H1 (cell line): ENCODE data around the gene SH3PXD2A.

Source experiments
- CREB1 ChIP-seq: IDR thresholded peaks from 2 replicates; pipeline ENCODE4 v1.6.1; 2012; ENCODE audit warnings: inconsistent platforms
- HDAC6 ChIP-seq: IDR thresholded peaks from one replicate; pipeline ENCODE4 v1.7.1; 2012; ENCODE audit warnings: low read depth, mild to moderate bottlenecking, inconsistent platforms, low read length, moderate library complexity
- POLR2AphosphoS5 ChIP-seq: IDR thresholded peaks from 2 replicates; pipeline ENCODE4 v1.6.1; 2011; ENCODE audit warnings: low read depth, low read length
- RAD21 ChIP-seq, 2 experiments: IDR thresholded peaks in 1 of 2; conservative IDR thresholded peaks in 1 of 2; 2 replicates each; pipeline ENCODE4 v1.6.1; 2011; ENCODE audit warnings: low read depth in 2 of 2, low read length in 2 of 2, improper control_type of control experiment in 1 of 2, inconsistent platforms in 1 of 2, mild to moderate bottlenecking in 1 of 2, moderate library complexity in 1 of 2
- SAP30 ChIP-seq: fragments of 300-600 bp; sonication (generic); IDR thresholded peaks from 2 replicates; pipeline ENCODE4 v1.7.1; 2012; ENCODE audit warnings: low read length, moderate library complexity, mild to moderate bottlenecking, inconsistent platforms; ENCODE audit not compliant: insufficient read depth, insufficient replicate concordance
- SP4 ChIP-seq: IDR thresholded peaks from 2 replicates; pipeline ENCODE4 v1.6.1; 2012; ENCODE audit warnings: low read length, inconsistent platforms
- SRF ChIP-seq: IDR thresholded peaks from 2 replicates; pipeline ENCODE4 v1.6.1; 2011; ENCODE audit warnings: mild to moderate bottlenecking, low read depth, low read length, moderate library complexity
- ZNF274 ChIP-seq: IDR thresholded peaks from 2 replicates; pipeline ENCODE4 v1.7.0; 2012; ENCODE audit warnings: low read length, borderline replicate concordance; ENCODE audit errors: extremely low read depth
- TF ChIP-seq, protein P1 (sequence below), 3 experiments: IDR thresholded peaks; 1 replicate in 2 of 3; 2 replicates in 1 of 3; pipeline versions ENCODE4 v1.5.1 to v1.6.1; 2011; ENCODE audit warnings: low read length in 3 of 3, mild to moderate bottlenecking in 3 of 3, inconsistent platforms in 2 of 3, low read depth in 1 of 3, moderate library complexity in 1 of 3; ENCODE audit not compliant: insufficient read depth in 1 of 3; ENCODE audit errors: control extremely low read depth in 1 of 3
- TF ChIP-seq, protein P2 (sequence below): IDR thresholded peaks from 2 replicates; pipeline ENCODE4 v1.6.1; 2012; ENCODE audit warnings: low read length, inconsistent platforms

DNA sequence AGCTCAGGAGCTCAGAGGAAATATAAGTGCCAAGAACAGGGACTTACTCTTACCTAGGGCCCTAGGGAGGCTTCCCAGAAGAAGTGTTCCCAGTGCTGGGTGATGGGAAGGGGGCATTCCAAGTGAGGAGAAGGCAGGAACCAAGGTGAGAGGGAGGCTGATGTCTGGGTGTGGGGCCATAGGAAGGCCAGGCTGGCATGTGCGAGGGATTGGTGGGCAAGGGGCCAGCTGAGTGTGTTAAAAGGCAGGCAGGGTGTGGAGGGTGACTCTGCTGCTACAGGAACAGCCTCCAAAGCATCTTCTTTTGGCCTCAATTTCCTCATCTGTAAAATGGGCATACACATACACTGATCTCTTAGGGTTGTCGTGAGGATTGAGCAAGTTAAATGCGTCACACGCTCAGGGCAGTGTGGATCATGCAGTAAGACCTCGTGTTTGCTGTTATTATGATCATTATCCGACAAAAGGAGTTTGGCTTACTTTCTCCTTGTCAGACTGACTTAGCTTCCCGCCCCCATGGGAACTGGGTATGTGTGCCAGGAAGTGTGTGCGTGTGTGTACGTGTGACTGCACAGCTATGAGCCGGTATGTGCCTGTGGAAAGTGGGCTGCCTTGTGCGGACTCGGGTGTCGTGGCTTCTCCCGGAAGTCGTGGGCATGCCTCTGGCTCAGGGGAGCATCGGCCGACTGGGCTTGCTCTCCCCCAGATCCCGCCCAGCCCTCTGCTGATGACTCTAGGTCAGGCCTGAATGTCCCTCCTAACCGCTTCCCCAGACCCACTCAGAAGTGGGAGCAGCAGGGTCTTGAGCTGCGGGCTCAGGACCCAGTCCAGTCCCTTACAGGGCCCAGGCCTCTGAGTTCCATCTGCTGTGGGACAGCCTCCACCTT, 302.3 kb downstream of the SH3PXD2A start:
- TF ChIP-seq, protein P1, sequence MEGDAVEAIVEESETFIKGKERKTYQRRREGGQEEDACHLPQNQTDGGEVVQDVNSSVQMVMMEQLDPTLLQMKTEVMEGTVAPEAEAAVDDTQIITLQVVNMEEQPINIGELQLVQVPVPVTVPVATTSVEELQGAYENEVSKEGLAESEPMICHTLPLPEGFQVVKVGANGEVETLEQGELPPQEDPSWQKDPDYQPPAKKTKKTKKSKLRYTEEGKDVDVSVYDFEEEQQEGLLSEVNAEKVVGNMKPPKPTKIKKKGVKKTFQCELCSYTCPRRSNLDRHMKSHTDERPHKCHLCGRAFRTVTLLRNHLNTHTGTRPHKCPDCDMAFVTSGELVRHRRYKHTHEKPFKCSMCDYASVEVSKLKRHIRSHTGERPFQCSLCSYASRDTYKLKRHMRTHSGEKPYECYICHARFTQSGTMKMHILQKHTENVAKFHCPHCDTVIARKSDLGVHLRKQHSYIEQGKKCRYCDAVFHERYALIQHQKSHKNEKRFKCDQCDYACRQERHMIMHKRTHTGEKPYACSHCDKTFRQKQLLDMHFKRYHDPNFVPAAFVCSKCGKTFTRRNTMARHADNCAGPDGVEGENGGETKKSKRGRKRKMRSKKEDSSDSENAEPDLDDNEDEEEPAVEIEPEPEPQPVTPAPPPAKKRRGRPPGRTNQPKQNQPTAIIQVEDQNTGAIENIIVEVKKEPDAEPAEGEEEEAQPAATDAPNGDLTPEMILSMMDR (IDR thresholded peaks at IDR 0.05; ENCODE audit: control extremely low read depth in 1 of 3, insufficient read depth in 1 of 3, low read depth in 1 of 3, low read length in 3 of 3) = no peak
- TF ChIP-seq, protein P2, sequence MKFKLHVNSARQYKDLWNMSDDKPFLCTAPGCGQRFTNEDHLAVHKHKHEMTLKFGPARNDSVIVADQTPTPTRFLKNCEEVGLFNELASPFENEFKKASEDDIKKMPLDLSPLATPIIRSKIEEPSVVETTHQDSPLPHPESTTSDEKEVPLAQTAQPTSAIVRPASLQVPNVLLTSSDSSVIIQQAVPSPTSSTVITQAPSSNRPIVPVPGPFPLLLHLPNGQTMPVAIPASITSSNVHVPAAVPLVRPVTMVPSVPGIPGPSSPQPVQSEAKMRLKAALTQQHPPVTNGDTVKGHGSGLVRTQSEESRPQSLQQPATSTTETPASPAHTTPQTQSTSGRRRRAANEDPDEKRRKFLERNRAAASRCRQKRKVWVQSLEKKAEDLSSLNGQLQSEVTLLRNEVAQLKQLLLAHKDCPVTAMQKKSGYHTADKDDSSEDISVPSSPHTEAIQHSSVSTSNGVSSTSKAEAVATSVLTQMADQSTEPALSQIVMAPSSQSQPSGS = no peak
- TF ChIP-seq SP4 (no peak), RAD21 (IDR thresholded peaks at IDR 0.05 in 1 of 2, conservative IDR thresholded peaks at IDR 0.05 in 1 of 2; ENCODE audit: low read depth in 2 of 2, low read length in 2 of 2) (no peak), CREB1 (no peak), HDAC6 (no peak), SRF (no peak), POLR2AphosphoS5 (no peak), ZNF274 (no peak), SAP30 (no peak)
